Left renal pelvis (tissue), 4 donors: ENCODE data around the gene RAD50. TPM values are rescaled to one million over a fixed set of nuclear protein-coding genes. Genes with fewer than 3 reads are reported as not detected.
"Not testable (repeated sequence)": the region's sequence is repeated elsewhere in the genome, so short reads cannot be mapped to it uniquely, and the experiment has no call there.

Experiments used
- DNase-seq, 4 donors: peaks; one replicate each; pipeline ENCODE4 v3.0.0-alpha.2; 2013; ENCODE audit warnings: low read depth in 4 of 4, low spot score in 3 of 4
- polyA plus RNA-seq, 4 donors: library from polyadenylated mRNA; unstranded; fragments of 120-200 nt; gene quantifications; one replicate each; pipeline ENCODE4 v1.2.1, GENCODE V29; 2013; ENCODE audit not compliant: insufficient read length in 4 of 4

RAD50 gene
- polyA plus RNA-seq, 4 donors: 36.7 to 55.2 (median 50.8) TPM

GRCh38 chr5:132556153-132556762 is 519 bp upstream of the RAD50 start:
- no peak for DNase-seq

GRCh38 chr5:132557478-132558172 is 848 bp downstream of the RAD50 start:
- peak in 2 of 4 donors; percentile 16 to 20 for DNase-seq

GRCh38 chr5:132559383-132560060 is 2.7 kb downstream of the RAD50 start:
- DNase-seq: no peak

GRCh38 chr5:132561601-132562000 is 4.8 kb downstream of the RAD50 start:
- no peak for DNase-seq

- DNase-seq: not testable (repeated sequence)
These were observed 7.8 kb downstream of the RAD50 start for GRCh38 chr5:132564555-132564954.

- no peak for DNase-seq
These were observed 9.9 kb downstream of the RAD50 start for GRCh38 chr5:132566657-132567056.

- DNase-seq: no peak
These were observed 19.3 kb downstream of the RAD50 start for GRCh38 chr5:132576123-132576522.

- DNase-seq: not testable (repeated sequence)
These were observed 27.8 kb downstream of the RAD50 start for GRCh38 chr5:132584560-132584959.

- no peak for DNase-seq
These were observed 29.3 kb downstream of the RAD50 start for GRCh38 chr5:132586063-132586462.

GRCh38 chr5:132589467-132589866 is 32.7 kb downstream of the RAD50 start:
- no peak for DNase-seq

GRCh38 chr5:132591145-132591544 is 34.4 kb downstream of the RAD50 start:
- no peak for DNase-seq

GRCh38 chr5:132592521-132592920 is 35.7 kb downstream of the RAD50 start:
- DNase-seq: no peak

GRCh38 chr5:132594170-132594569 is 37.4 kb downstream of the RAD50 start:
- no peak for DNase-seq

GRCh38 chr5:132595624-132596023 is 38.8 kb downstream of the RAD50 start:
- no peak for DNase-seq

GRCh38 chr5:132601071-132601728 is 44.4 kb downstream of the RAD50 start:
- no peak for DNase-seq

- no peak for DNase-seq
These were observed 50.3 kb downstream of the RAD50 start for GRCh38 chr5:132607095-132607494.

- DNase-seq: no peak
These were observed 51.3 kb downstream of the RAD50 start for GRCh38 chr5:132608107-132608506.

GRCh38 chr5:132611965-132612364 is 55.2 kb downstream of the RAD50 start:
- no peak for DNase-seq

- no peak for DNase-seq
These were observed 56.1 kb downstream of the RAD50 start for GRCh38 chr5:132612846-132613245.

GRCh38 chr5:132621699-132622098 is 64.9 kb downstream of the RAD50 start:
- no peak for DNase-seq

- DNase-seq: no peak
These were observed 65.8 kb downstream of the RAD50 start for GRCh38 chr5:132622608-132623007.
